HG03135 (cell line): ENCODE measurements around the gene NUCKS1.

Source experiments
- ATAC-seq: cut with Tn5 transposase; IDR thresholded peaks from one replicate; pipeline ENCODE4 v1.9.1; 2021; ENCODE audit warnings: mild to moderate bottlenecking, moderate library complexity; ENCODE audit not compliant: unreplicated experiment

Gene NUCKS1

DNA sequence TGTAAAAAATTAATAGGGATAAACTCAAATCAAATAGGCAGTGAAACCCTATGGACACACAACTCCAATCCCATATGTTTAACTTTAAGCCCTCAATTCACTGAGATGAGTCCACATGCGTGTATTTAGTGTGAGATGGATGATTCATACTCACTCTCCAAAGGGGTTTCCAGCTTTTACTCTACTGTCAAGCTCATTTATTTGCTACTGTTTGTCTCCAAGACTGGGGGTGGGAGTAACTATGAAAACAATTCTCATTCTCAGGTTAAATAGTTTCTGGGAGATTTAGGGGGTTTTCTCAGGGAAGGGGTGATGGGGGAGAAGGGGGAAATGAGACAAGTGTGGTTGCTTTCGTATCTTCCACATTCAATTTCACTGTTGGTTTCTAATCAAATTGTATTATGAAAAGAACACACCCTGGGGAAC lies 22.6 kb upstream of the NUCKS1 start:
- no peak for ATAC-seq

DNA sequence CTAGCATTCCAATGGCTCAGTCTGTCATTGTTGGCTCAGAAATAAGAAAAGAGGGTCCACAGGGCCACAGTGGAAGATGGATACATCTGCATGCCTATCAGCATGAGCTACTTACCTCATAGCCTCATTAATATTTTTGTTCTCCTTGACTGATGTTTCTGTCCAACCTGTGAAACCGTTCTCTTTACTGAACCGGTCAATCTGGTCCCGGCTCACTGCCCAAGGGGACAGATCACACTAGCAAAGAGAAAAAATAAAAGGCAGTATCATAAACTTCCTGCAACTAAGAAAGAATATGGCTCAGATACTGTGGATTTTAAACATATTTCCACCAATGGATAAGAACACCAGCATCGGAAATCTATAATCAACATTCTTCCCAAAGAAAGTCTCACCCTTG lies 20.6 kb upstream of the NUCKS1 start:
- ATAC-seq, result no peak

DNA sequence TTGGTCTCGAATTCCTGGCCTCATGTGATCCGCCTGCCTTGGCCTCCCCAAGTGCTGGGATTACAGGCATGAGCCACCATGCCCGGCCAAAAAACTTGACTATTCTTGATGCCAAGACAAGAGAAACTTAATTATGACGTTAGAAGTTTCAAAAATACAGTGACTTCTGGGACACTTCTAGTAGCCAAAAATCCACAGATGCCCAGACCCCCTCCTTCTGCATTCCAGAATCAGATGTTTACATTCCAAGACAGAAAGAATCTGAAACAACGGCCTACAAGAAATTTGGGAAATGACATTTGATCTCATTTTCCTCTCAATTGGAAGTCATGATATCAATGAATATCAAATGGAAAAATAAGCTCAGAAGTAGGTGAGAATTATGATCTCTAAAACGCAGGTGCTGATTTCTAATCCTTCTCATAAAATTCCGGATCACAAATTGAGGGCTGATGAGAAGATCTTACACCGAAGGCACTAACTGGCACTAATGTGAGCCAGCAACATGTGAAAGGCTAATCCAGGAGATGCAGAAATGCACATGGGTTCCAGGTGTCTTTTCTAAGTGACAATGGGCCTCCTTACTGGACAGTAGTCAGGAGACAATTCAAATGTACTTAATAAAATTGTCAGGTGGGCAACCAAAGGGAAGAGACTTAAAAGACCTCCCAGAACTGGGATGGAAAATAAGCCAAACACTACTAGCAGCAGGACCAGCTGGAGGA lies 19.8 kb upstream of the NUCKS1 start:
- ATAC-seq, result no peak

- no peak for ATAC-seq
Measured at GRCh38 chr1:205767248-205767647, 17.3 kb upstream of the NUCKS1 start.

DNA sequence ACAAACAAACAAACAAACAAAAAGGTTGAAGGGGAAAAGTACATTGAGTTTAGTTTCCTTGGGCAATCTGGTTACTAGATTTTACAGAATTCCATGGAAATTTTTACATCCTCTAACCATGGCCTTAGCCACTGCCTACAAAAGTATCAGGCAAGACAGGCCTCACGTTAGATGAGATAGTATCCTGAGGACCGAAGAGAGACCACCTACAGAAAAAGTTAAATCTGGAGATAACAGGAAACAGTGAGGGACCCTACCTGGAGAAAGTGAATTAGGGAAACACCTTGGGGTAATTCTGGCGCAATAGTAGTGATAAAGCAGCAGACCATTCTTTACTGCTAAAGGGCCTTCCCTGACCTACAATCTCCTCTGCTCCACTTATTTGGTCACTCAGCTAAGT lies 16.6 kb upstream of the NUCKS1 start:
- ATAC-seq, result no peak

GRCh38 chr1:205766038-205766437 lies 16.1 kb upstream of the NUCKS1 start:
- no peak for ATAC-seq

DNA sequence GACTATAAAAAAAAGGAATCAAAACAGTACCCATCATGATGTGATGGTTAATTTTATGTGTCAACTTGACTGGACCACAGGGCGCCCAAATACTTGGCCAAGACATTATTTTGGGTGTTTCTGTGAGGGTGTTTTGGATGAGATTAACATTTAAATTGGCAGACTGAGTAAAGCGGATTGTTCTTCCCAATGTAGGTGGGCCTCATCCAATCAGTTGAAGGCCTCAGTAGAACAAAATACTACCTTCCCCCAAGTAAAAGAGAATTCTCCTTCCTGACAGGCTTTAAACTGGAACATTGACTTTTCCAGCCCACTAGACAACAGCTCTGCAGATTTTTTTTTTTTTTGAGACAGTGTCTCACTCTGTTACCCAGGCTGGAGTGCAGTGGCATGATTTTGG lies 14.6 kb upstream of the NUCKS1 start:
- no peak for ATAC-seq

DNA sequence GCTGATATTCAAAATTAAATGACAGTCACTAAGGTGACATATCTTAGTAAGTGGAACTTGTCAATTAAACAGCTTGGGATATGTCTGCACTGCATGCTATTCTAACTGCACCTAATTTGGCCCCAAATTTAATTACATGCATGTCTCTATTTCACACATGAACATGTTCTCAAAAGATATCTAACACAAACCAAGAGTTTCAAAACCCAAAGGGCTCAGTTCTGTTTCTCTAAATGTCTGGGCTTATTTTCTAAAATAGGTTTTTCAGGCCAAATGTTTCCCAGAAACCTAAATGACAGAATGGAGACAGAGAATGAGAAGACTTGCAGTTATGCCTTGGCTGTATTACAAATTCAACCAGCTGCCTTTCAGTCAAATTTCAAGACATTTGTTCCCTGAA lies 14.0 kb upstream of the NUCKS1 start:
- no peak for ATAC-seq

GRCh38 chr1:205760606-205761005 lies 10.6 kb upstream of the NUCKS1 start:
- ATAC-seq, result no peak

- no peak for ATAC-seq
Measured at GRCh38 chr1:205756552-205756951, 6.6 kb upstream of the NUCKS1 start.

GRCh38 chr1:205754857-205755256 lies 4.9 kb upstream of the NUCKS1 start:
- ATAC-seq, result no peak

DNA sequence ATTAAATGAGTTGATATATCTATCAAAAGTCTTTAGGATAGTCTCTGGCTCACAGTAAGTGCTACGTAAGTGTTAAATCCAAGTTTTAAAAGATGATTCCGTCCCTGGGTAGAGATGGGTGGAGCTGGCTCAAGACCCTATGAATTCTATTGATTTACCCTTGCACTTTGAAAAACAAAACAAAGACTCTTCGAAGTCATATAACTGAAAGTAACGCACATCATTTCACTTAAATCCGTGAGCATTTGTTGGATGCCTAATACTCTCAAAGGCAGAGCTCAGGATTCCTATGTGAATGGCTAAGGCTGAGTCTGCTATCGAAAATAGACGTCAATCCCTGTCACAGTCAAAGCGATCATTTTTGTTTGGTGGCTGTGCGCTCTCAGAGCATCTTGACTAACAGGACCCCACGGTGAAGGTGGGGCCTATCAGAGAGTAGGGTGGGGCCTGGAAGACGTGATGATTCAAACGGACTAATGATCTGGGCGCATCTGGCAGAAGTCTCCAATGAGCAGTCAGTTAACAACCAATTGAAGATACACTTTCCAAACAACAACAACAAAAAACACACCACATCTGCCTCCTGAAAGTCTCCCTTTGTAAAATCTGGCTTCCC lies 1.2 kb upstream of the NUCKS1 start:
- ATAC-seq, result no peak

DNA sequence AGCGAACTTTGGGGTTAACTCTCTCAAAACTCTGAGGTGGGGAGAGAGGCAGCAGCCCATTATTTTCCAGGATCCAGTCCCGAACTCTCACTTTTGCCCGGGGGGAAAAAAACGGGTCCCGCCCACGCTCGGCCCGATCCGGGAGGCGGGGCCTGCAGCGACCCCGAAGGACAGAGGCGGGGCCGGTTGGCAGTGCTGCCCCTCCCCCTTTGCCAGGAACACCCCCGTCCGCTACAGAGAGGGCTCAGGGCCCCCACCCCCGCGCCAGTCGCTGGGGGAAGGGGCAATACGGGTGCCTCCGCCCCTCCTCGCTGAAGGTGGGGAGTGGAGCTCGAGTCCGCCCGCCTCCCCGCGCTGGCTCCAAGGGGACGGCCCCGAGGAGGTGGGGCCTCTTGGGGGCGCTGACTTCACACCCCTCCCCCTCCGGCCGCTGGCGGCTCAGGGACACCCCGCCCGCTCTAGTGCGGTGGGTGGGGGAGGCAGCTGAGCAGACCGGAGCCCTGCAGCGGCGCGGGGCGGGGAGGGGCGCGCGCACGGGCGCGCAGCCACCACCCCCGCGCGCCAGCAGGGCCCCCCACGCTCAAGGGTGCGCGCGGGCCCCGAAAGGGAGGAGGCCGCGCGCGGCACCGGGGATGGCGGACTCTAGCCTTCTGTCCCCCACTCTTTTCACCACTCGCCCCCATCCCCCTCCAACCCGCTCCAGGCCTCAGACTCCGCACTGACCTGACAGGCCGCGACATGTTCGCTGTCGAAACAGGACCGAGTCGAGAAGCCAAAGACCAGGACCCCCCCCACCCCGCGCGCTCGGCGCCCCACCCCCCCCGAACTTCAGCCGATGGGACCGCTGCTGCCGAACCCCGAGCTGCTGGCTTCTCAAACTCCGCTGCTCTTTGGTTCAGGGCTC lies 496 bp downstream of the NUCKS1 start:
- peak; percentile 72 for ATAC-seq

GRCh38 chr1:205748403-205749233 lies 1.4 kb downstream of the NUCKS1 start:
- ATAC-seq, result peak; percentile 16

- no peak for ATAC-seq
Measured at GRCh38 chr1:205746757-205747412, 3.1 kb downstream of the NUCKS1 start.

DNA sequence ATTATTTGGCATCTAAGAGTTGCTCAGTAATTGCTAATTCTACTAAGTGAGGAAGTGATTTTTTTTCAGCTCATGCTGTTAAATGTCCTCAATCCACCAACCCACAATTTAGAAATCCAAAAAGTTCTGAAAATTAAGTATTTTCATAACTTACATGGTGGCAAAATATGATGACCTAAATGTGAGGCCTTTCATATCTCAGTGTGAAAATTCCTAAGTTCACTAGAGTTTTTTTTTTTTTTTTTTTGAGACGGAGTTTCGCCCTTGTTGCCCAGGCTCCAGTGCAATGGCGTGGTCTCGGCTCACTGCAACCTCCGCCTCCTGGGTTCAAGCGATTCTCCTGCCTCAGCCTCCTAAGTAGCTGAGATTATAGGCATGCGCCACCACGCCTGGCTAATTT lies 5.6 kb downstream of the NUCKS1 start:
- no peak for ATAC-seq

GRCh38 chr1:205743977-205744376 lies 6.0 kb downstream of the NUCKS1 start:
- no peak for ATAC-seq

GRCh38 chr1:205741681-205742080 lies 8.3 kb downstream of the NUCKS1 start:
- no peak for ATAC-seq

DNA sequence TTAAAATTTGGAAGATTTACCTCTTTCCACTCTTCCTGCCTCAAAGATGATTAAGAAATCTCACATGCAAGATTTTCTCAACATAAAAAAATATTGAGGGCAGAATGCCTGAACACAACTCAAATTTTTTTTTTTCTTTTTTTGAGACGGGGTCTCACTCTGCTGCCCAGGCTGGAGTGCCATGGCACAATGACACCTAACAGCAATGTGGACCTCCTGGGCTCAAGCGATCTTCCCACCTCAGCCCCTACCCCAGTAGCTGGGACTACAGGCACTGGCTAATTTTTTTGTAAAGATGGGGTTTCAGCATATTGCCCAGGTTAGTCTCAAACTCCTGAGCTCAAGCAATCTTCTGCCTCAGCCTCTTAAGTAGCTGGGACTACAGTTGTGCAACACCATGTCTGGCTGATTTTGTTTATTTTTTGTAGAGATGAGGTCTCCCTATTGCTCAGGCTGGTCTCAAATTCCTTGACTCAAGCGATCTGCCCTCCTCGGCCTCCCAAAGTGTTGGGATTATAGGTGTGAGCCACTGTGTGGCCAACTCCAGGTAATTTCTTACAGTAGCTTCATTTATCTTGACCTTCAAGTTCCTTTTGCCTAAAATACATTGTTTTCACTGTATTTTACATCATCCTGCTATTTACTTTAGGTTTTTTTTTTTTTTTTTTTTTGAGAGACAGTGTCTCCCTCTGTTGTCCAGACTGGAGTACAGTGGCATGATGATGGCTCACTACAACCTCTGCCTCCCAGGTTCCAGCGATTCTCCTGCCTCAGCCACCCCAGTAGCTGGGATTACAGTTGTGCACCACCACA lies 10.4 kb downstream of the NUCKS1 start:
- no peak for ATAC-seq

DNA sequence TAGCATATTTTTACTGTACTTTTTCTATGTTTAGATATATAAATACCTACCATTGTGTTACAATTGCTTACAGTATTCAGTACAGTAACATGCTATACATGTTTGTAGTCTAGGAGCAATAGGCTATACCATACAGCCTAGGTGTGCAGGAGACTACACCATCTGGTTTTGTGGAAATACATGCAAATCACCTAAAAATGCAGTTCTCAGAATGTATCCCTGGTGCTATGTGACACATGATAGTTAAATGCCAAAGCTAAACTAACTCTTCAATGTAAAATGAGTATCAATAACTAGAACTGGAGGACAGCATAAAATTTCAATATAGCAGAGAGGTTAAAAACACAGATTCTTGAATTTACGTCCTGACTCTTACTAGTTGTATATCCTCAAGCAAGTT lies 14.8 kb downstream of the NUCKS1 start:
- no peak for ATAC-seq
